Spleen (tissue), 11 donors: ENCODE results near the gene RD3L. TPM values are rescaled to one million over a fixed set of nuclear protein-coding genes. Genes with fewer than 3 reads are reported as not detected.
"Not testable (repeated sequence)": the region's sequence is repeated elsewhere in the genome, so short reads cannot be mapped to it uniquely, and the experiment has no call there.

ENCODE experiments used
- DNase-seq: peaks from one replicate; pipeline ENCODE4 v3.0.0-alpha.2; 2020
- H3K27ac ChIP-seq, 8 donors: fragments of 200-600 bp; sonication (generic) in 7 of 8; 1 replicate in 4 of 8; 2 replicates in 4 of 8; pipeline versions ENCODE4 v1.5.0 to v1.8.0; 2016 to 2021; ENCODE audit warnings: inconsistent platforms in 4 of 8, mild to moderate bottlenecking in 4 of 8, moderate library complexity in 1 of 8
- H3K27me3 ChIP-seq, 7 donors: fragments of 200-600 bp; sonication (generic) in 6 of 7; replicated peaks in 1 of 7; 1 replicate in 4 of 7; 2 replicates in 3 of 7; pipeline versions ENCODE4 v1.5.0 to v1.8.0; 2016 to 2021; ENCODE audit warnings: inconsistent platforms in 3 of 7, mild to moderate bottlenecking in 1 of 7
- H3K36me3 ChIP-seq, 6 donors: fragments of 200-600 bp; sonication (generic) in 5 of 6; 1 replicate in 4 of 6; 2 replicates in 2 of 6; pipeline versions ENCODE4 v1.5.0 to v1.8.0; 2016 to 2021; ENCODE audit warnings: inconsistent platforms in 2 of 6
- H3K4me1 ChIP-seq, 6 donors: fragments of 200-600 bp; sonication (generic) in 5 of 6; 1 replicate in 3 of 6; 2 replicates in 3 of 6; pipeline versions ENCODE4 v1.5.0 to v1.8.0; 2016 to 2021; ENCODE audit warnings: inconsistent platforms in 3 of 6
- H3K4me3 ChIP-seq, 8 donors: fragments of 200-600 bp; sonication (generic) in 7 of 8; 1 replicate in 4 of 8; 2 replicates in 4 of 8; pipeline versions ENCODE4 v1.5.0 to v1.8.0; 2016 to 2021; ENCODE audit warnings: inconsistent platforms in 4 of 8, mild to moderate bottlenecking in 4 of 8, moderate library complexity in 2 of 8
- H3K9me3 ChIP-seq, 8 donors: fragments of 200-600 bp; sonication (generic) in 7 of 8; 1 replicate in 4 of 8; 2 replicates in 4 of 8; pipeline versions ENCODE4 v1.5.0 to v1.8.0; 2016 to 2021; ENCODE audit warnings: inconsistent platforms in 4 of 8
- POLR2A ChIP-seq, 3 donors: fragments of 450-650 bp; IDR thresholded peaks; one replicate each; pipeline ENCODE4 v1.5.1; 2017; ENCODE audit warnings: antibody characterized with exemption in 3 of 3, mild to moderate bottlenecking in 1 of 3
- POLR2AphosphoS5 ChIP-seq, 3 donors: sonication (generic); formaldehyde crosslinking; IDR thresholded peaks; one replicate each; pipeline ENCODE4 v1.5.1; 2017; ENCODE audit warnings: antibody characterized with exemption in 3 of 3
- WGBS, 5 donors: extraction: QIAGEN DNeasy Blood & Tissue Kit in 3 of 5; methylation state at CpG; one replicate each; pipeline versions ENCODE4 v1.1.5 to v1.1.7; 2013 to 2018; 5-methylcytosine and 5-hydroxymethylcytosine counted together
- intact Hi-C: fragments of 100-400 bp; cut with DNase I; formaldehyde crosslinking; loops from one replicate; pipeline ENCODE4 v1.15.0; 2023; ENCODE audit warnings: low total_unique reads
- polyA plus RNA-seq, 3 donors: library from polyadenylated mRNA; stranded (reverse); fragments of 200-250 nt; gene quantifications; one replicate each; pipeline ENCODE4 v1.2.1, GENCODE V29; 2013
- total RNA-seq, 7 donors: library from RNA; depleted of rRNA in 3 of 7; stranded (reverse); fragments of >200 nt in 3 of 7; fragmentation: NEBNext Ultra II Directional in 4 of 7; extraction: Animal tissue kit (Norgen Biotek cat#: 25700) in 4 of 7; gene quantifications; one replicate each; pipeline versions ENCODE4 v1.1.0 to v1.2.1, GENCODE V29; 2016 to 2021
- TF ChIP-seq, protein P1 (sequence below), 11 experiments: fragments of 200-600 bp in 7 of 11; fragments of 450-650 bp in 4 of 11; sonication (generic) in 4 of 11; IDR thresholded peaks in 8 of 11; conservative IDR thresholded peaks in 3 of 11; 1 replicate in 7 of 11; 2 replicates in 4 of 11; pipeline versions ENCODE4 v1.4.0 to v1.8.0; 2016 to 2021; ENCODE audit warnings: antibody characterized with exemption in 11 of 11, inconsistent platforms in 4 of 11, mild to moderate bottlenecking in 1 of 11
- donor health status: healthy with polysubstance abuse.
- donor health status: DM: no; HTN: no; CAD: no; lungs with moderate emphysema.
- donor health status: DM: no; HTN: no; CAD: no.
- donor health status: Bipolar disorder and iron deficiency.
- donor health status: healthy.
- donor health status: DM: no; HTN: no; CAD: no.
- donor health status: DM: yes; HTN: yes; CAD: no.

Gene RD3L
- total and polyA plus RNA-seq, 10 donors: not detected

- no peaks in the 10 kb centered on the region for H3K9me3 ChIP-seq
Measured at GRCh38 chr14:103923863-103924262, 18.5 kb downstream of the RD3L start.

DNA sequence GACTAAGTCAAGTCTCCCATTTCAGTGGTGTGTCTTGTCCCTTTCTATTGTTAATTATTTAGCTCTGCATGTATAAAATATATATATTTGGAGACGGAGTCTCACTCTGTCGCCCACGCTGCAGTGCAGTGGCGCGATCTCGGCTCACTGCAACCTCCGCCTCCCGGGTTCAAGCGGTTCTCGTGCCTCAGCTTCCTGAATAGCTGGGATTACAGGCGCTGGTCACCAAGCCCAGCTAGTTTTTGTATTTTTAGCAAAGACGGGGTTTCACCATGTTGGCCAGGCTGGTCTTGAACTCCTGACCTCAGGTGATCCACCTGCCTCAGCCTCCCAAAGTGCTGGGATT, 20.5 kb downstream of the RD3L start:
- DNase-seq, intact Hi-C loops, H3K9me3 ChIP-seq: not testable (repeated sequence)
- peak overlapping the region in 4 of 8 donors; percentile 87 to 91 (median 90) for H3K27ac ChIP-seq
- peak overlapping the region in 7 of 8 donors; percentile 75 to 95 (median 89) for H3K4me3 ChIP-seq
- 59 to 75% (median 64%) methylated on average over 12 of the region's 12 CpGs for WGBS, 5 donors
- H3K27me3 ChIP-seq: peaks cover 0 to 14% (median 0%) of the 10 kb centered on the region in 7 donors
- H3K4me1 ChIP-seq: peaks cover 10 to 67% (median 39%) of the 10 kb centered on the region in 6 donors
- H3K36me3 ChIP-seq: peaks cover 0 to 22% (median 5%) of the 10 kb centered on the region in 6 donors

More at GRCh38 chr14:103923863-103924262, 18.5 kb downstream of the RD3L start:
- H3K36me3 ChIP-seq: peaks cover 0 to 2% (median 0%) of the 10 kb centered on the region in 6 donors
- H3K27ac ChIP-seq: peak overlapping the region in 1 of 8 donors; percentile 21
- intact Hi-C loops: no loop called here
- WGBS, 5 donors: 2 to 10% (median 6%) methylated on average over 6 of the region's 6 CpGs
- no peak for DNase-seq
- no peak overlapping the region for H3K4me3 ChIP-seq
- H3K4me1 ChIP-seq: peaks cover 10 to 47% (median 32%) of the 10 kb centered on the region in 6 donors
- TF ChIP-seq POLR2AphosphoS5 (IDR thresholded peaks at IDR 0.05): peak in 2 of 3 donors; percentile 32 to 48
- TF ChIP-seq, protein P1, sequence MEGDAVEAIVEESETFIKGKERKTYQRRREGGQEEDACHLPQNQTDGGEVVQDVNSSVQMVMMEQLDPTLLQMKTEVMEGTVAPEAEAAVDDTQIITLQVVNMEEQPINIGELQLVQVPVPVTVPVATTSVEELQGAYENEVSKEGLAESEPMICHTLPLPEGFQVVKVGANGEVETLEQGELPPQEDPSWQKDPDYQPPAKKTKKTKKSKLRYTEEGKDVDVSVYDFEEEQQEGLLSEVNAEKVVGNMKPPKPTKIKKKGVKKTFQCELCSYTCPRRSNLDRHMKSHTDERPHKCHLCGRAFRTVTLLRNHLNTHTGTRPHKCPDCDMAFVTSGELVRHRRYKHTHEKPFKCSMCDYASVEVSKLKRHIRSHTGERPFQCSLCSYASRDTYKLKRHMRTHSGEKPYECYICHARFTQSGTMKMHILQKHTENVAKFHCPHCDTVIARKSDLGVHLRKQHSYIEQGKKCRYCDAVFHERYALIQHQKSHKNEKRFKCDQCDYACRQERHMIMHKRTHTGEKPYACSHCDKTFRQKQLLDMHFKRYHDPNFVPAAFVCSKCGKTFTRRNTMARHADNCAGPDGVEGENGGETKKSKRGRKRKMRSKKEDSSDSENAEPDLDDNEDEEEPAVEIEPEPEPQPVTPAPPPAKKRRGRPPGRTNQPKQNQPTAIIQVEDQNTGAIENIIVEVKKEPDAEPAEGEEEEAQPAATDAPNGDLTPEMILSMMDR (IDR thresholded peaks at IDR 0.05 in 8 of 11, conservative IDR thresholded peaks at IDR 0.05 in 3 of 11): no peak
- H3K27me3 ChIP-seq: peaks cover 0 to 30% (median 0%) of the 10 kb centered on the region in 7 donors

GRCh38 chr14:103920981-103921854, 21.1 kb downstream of the RD3L start:
- Histone ChIP-seq H3K4me3 (peak overlapping the region; percentile 75 to 95 (median 92)), H3K4me1 (peaks cover 10 to 73% (median 40%) of the 10 kb centered on the region in 6 donors), H3K27me3 (peaks cover 0 to 14% (median 0%) of the 10 kb centered on the region in 7 donors), H3K36me3 (peaks cover 0 to 28% (median 7%) of the 10 kb centered on the region in 6 donors), H3K9me3 (no peaks in the 10 kb centered on the region), H3K27ac (peak overlapping the region; percentile 64 to 91 (median 85))
- peak; percentile 99 for DNase-seq
- WGBS, 5 donors: 0 to 2% (median 1%) methylated on average over 51 to 58 of the region's 58 CpGs
- TF ChIP-seq POLR2AphosphoS5 (IDR thresholded peaks at IDR 0.05): peak; percentile 87 to 95 (median 88)
- TF ChIP-seq, protein P1 (IDR thresholded peaks at IDR 0.05 in 8 of 11, conservative IDR thresholded peaks at IDR 0.05 in 3 of 11): peak; percentile 92 to 100 (median 99)
- TF ChIP-seq POLR2A (IDR thresholded peaks at IDR 0.05): no peak
- intact Hi-C loops: no loop called here

DNA sequence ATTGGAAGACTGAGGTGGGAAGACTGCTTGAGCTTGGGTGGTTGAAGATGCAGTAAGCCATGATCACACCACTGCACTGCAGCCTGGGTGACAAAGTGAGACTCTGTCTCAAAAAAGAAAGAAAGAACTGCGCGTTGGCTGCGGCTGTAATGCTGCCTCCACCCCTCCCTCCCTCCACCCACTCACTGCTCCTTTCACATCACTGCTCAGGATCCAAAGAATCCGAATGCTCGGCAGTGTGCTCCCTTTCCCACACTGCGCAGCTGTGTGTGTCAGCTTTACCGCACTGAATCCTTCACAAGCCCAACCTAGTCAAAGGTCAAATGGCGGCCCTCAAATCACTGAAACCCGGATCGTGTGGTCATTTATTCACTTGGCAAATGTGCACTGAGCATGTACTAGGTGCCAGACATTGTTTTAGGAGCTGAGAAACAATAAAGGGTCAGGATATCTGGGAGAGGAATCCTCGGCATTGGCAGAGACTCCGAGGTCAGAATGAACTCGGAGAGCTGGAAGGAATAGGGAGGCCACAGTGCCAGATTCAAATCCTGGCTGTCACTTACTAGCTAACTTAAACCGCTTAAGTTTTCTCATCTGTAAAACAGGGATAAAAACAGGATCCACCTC, 25.6 kb downstream of the RD3L start:
- H3K4me3 ChIP-seq: no peak overlapping the region
- no peaks in the 10 kb centered on the region for H3K9me3 ChIP-seq
- peaks cover 10 to 57% (median 34%) of the 10 kb centered on the region in 6 donors for H3K4me1 ChIP-seq
- H3K27ac ChIP-seq: no peak overlapping the region
- WGBS, 5 donors: 82 to 93% (median 85%) methylated on average over 14 of the region's 14 CpGs
- H3K27me3 ChIP-seq: no peaks in the 10 kb centered on the region
- DNase-seq: peak; percentile 41
- TF ChIP-seq POLR2AphosphoS5 (IDR thresholded peaks at IDR 0.05) (no peak), POLR2A (IDR thresholded peaks at IDR 0.05) (no peak)
- TF ChIP-seq, protein P1 (IDR thresholded peaks at IDR 0.05 in 8 of 11, conservative IDR thresholded peaks at IDR 0.05 in 3 of 11): no peak
- peaks cover 0 to 73% (median 41%) of the 10 kb centered on the region in 6 donors for H3K36me3 ChIP-seq
- intact Hi-C loops: loop anchor here (10.0 kb wide), 1 partner anchor 342 kb away; no protein-coding TSS in a partner anchor
